Skin of body (tissue), 2 donors: ENCODE results near the gene ZKSCAN1. TPM values are rescaled to one million over a fixed set of nuclear protein-coding genes. Genes with fewer than 3 reads are reported as not detected.

Experiments used
- DNase-seq: peaks from one replicate; lab custom pipeline; 2025; lab: John Stamatoyannopoulos, UW
- total RNA-seq: library from RNA; depleted of rRNA; stranded (reverse); fragments of >200 nt; gene quantifications from one replicate; pipeline ENCODE4 v1.2.3, GENCODE V29; 2014

The ZKSCAN1 gene
- total RNA-seq, 1 donor from 2014 or later, result 38.1 TPM

GRCh38 chr7:100035876-100036275 lies 20.5 kb downstream of the ZKSCAN1 start:
- DNase-seq, result no peak

DNA sequence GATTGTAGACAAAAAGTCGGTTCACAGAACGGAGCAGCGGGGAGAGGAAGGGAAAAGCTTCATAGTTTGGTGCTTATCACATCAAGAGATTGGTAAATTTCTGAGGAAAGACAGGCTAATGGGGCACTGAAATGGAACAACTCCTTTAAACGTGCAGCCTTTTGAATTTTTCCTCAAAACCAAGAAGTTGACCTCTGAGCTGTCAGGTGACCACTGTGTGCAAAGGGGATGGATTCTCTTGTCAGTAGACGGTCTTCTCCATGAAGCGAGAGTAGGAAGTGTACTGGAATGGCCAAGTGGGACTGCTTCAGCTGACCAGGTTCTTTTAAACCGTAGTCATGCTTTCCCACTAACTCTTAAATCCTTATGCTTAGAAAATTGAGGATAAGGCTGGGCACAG lies 22.9 kb downstream of the ZKSCAN1 start:
- no peak for DNase-seq

DNA sequence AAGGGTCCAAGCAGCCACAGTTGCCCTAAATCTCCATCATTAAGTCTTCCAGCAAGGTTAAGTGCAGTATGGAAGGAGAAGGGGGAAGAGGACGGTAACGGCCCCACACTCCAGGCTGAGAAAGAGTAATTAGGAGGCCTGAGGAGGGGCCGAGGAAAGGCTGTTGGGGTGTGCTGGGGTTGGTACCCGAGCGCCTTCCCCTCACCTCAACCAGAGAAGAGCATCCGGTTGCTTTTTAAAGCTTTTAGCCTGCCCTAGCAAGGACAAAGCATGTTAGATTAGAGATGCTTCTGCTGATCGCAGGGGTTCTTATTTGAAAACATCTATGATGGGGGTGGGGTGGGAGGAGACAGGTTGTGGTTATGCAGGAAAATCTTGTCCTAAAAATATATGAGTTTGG lies 25.2 kb downstream of the ZKSCAN1 start:
- DNase-seq, result no peak

DNA sequence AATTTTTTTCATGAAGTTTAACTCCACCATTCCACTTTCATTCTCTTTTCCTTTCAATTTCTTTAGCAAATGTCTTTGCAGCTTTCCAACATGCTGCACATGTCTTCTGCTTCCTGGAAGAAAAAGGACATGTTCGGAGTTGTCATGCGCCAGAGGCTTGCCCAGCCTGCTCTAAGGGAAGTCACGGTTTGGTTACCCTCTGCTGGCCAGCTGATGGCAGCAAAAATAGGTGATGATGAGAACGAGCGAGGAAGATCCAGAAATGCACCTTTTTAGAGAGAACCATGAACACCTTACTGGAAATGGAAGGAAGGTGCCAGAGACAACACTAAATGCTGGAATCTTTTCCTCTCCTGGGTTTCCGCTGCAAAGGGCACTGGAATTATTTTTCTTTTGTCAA lies 29.3 kb downstream of the ZKSCAN1 start:
- DNase-seq, result no peak

GRCh38 chr7:100048680-100049079 lies 33.3 kb downstream of the ZKSCAN1 start:
- DNase-seq, result no peak

GRCh38 chr7:100049441-100050291 lies 34.3 kb downstream of the ZKSCAN1 start, which contains the start of gene ZSCAN21:
Gene ZSCAN21, plus strand, starts transcription at chr7:100049774. Its CDS starts 7,233 bp downstream, at chr7:100057007.
- DNase-seq, result peak; percentile 82

- no peak for DNase-seq
Observed at GRCh38 chr7:100051611-100052010, 36.2 kb downstream of the ZKSCAN1 start.

GRCh38 chr7:100053215-100053614 lies 37.8 kb downstream of the ZKSCAN1 start:
- peak; percentile 40 for DNase-seq

GRCh38 chr7:100057006-100057405 lies 41.6 kb downstream of the ZKSCAN1 start:
- no peak for DNase-seq

DNA sequence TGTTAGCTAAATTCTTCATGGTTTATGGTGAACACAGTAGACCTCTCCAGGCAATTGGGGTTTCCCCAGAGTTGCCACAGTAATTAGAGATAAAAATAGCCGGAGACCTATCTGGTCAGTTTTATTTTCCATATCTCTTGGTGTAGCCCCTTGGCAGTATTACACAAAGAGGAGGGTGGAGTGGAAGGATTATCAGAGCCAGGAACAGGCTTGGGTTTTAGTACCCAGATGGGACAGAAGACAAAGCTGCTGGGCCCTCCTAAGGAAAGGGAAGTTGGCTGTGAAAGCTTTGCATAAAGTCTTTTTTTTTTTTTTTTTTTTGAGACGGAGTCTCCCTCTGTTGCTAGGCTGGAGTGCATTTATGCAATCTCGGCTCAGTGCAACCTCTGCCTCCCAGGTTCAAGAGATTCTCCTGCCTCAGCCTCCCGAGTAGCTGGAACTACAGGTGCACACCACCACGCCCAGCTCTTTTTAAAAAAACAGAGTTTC lies 43.9 kb downstream of the ZKSCAN1 start:
- DNase-seq, result no peak

DNA sequence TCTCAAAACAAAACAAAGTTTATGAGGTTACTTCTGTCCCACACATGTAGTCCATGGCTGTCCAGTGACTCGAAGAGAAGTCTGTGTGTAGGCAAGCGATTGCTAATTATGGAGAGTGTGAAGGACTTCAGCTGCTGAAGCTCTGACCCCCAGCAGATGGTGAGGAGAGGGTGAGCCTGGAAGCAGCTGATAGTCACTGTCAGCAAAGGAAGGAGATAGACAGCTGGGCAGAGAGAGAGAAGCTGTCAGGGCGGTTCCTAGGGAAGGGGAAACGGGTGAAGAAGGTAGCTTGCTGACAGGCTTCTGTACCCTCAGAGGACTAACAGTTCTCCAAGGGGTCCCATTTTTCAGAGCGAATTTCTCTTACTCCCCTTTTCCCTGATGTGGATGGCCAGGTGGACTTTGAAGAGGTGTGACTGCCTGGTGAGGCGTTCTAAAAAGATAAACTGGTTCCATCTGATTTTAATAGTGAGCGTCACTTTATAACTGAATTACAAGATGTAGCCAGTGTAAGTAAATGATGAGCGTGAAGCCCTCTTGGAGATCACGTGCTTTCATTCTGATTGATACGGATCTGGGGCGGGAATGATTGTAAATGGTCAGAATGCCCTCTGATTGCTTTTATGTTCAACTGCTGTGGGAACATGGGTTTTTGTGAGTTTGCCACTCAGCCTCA lies 46.3 kb downstream of the ZKSCAN1 start:
- DNase-seq, result no peak

GRCh38 chr7:100063376-100063775 lies 48.0 kb downstream of the ZKSCAN1 start:
- DNase-seq, result no peak

- no peak for DNase-seq
Observed at GRCh38 chr7:100064162-100064561, 48.8 kb downstream of the ZKSCAN1 start.

GRCh38 chr7:100065452-100066186 lies 50.2 kb downstream of the ZKSCAN1 start:
- no peak for DNase-seq

GRCh38 chr7:100066953-100067352 lies 51.6 kb downstream of the ZKSCAN1 start:
- no peak for DNase-seq

DNA sequence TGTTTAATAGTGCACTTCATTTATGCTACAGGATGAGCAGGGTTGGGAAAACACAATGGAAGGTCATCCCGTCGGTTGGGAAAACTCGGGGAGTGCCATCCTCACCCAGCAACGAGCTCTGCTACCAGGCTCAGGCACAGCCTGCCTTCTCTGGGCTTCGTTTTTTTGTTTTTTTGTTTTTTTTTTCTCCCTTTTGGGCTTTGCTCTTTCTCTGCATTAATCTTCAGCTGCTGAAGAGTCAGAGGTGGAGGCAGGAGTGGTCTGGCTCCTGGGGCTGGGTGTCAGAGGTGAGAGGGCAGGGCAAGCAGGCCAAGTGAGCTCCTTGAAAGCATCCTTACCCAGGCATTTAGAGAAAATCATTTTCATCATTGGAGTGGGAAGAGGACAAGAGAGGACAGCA lies 54.6 kb downstream of the ZKSCAN1 start:
- no peak for DNase-seq

DNA sequence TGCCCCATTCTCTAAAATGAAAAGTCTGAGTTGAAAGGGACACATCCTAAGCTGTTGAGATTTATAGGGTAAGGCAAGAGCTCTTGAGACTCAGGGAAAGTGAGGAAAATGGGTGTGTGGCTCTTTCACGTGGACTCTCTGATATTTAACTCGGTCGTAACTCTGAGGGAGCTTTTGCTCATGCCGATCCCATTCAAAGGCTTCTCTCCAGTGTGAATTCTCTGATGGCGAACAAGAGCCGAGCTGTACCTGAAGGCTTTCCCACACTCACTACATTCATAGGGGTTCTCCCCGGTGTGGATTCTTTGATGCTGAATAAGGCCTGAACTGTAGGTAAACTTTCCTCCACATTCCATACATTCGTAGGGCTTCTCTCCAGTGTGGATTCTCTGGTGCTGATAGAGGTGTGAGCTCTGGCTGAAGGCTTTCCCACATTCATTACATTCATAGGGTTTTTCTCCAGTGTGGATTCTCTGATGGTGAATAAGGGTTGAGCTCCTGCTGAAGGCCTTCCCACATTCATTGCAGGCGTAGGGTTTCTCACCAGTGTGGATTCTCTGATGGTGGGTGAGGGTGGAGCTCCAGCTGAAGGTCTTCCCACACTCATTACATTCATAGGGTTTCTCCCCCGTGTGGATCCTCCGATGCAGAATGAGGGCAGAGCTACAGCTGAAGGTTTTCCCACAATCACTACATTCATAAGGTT lies 55.8 kb downstream of the ZKSCAN1 start:
- no peak for DNase-seq

- DNase-seq, result no peak
Observed at GRCh38 chr7:100072462-100072861, 57.1 kb downstream of the ZKSCAN1 start.

- DNase-seq, result no peak
Observed at GRCh38 chr7:100074841-100075240, 59.4 kb downstream of the ZKSCAN1 start.

DNA sequence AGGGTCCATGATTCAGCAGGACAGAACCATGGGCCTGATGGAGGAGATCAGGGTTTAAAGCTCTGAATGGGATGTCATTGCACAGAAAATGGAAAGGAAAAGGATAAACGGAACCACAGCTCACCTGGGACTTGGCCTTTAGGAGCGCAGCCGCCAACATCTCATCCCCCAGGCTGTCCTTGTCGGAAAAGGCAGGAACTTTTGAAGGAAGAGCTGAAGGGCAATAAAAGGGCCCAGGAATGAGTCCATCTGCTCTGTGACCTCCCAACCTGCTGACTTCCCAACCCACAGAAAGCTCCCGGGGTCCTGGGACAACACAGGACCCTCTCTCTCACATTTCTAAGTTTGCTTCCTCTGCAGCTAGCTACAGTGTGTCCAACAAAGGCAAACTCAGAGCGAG lies 60.0 kb downstream of the ZKSCAN1 start:
- DNase-seq, result no peak

DNA sequence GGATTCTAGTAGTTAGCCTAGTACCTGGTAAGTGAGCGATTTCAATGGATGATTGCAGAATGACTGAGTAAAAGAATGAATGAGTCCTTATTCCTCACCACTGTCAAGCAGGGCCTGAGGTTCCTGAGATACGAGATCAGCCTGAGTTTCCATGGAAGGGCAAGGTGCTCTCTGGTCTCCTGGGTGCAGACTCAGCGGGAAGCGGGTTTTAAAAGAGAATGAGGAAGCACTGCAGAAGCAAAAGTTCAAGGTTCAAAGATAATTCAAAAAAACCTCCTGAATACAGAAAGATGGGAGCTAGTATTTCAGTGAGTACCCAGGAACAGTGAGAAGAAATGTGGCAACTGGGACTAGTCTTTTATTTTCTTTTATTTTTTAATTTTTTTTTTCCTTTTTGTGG lies 61.8 kb downstream of the ZKSCAN1 start:
- no peak for DNase-seq
